Measurements from ENCODE around the gene TEX51.

TEX51 gene

GRCh38 chr2:126913881-126914615 lies 15.4 kb downstream of the TEX51 start:
- no peak for DNase-seq (ENCODE audit: low read depth in 2 of 2)

GRCh38 chr2:126914811-126915500 lies 16.3 kb downstream of the TEX51 start:
- DNase-seq (ENCODE audit: low read depth in 2 of 2), result no peak

DNA sequence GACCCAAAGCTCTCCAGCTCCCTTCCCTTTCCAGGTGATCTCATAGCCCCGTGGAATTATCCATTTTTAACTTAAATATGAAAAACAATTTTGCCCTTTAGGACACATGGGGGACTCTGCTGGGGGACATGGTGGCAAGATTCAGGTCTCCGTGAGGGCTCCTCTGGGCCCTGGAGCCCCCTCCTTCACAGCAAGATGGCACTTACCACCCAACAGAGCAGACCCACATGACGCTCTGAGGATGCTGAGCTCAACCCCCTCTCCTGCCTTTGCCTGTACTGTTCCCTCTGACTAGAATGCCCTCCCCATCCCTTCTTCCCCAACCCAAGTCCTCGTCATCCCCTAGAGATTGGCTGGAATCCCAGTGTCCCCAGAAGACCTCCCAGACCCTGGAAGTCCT lies 17.2 kb downstream of the TEX51 start:
- no peak for DNase-seq (ENCODE audit: low read depth in 2 of 2)

- DNase-seq (ENCODE audit: low read depth in 2 of 2), result no peak
Observed at GRCh38 chr2:126916744-126917143, 18.1 kb downstream of the TEX51 start.

DNA sequence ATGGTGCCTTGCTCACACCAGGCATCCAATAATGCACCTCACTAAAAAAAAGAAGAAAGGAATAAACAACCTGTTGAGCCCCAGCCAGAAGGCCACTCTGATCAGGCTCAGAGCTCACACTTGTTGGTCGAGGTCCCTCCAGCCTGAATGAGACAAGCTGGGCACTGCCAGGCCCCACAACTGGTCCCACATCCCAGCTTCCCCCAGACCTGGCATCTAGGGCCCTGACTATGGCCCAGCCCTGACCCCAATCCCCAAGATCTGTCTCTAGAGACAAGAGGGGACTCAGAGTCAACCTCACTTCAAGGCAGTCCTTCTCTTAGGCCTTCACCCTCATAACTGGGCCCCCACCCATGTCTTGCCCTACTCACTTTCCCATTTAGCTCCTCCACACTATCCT lies 22.4 kb downstream of the TEX51 start:
- no peak for DNase-seq (ENCODE audit: low read depth in 2 of 2)

GRCh38 chr2:126930970-126931590 lies 32.4 kb downstream of the TEX51 start:
- DNase-seq (ENCODE audit: low read depth in 2 of 2), result no peak

DNA sequence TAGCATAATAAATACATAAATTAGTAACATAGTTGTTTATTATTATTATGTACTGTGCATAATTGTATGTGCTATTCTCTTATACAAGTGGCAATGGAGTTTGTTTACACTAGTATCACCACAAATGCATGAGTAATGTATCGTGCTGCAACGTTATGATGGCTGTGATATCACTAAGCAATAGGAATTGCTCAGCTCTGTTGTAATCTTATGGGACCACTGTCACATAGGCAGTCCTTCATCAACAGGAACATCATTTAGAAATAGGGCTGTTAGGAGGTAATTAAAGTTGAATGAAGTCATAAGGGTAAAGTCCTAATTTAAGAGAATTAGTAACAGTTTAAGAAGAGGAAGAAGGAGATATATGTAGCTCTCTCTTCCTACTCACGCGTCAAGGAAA lies 33.8 kb downstream of the TEX51 start:
- DNase-seq (ENCODE audit: low read depth in 2 of 2), result no peak

DNA sequence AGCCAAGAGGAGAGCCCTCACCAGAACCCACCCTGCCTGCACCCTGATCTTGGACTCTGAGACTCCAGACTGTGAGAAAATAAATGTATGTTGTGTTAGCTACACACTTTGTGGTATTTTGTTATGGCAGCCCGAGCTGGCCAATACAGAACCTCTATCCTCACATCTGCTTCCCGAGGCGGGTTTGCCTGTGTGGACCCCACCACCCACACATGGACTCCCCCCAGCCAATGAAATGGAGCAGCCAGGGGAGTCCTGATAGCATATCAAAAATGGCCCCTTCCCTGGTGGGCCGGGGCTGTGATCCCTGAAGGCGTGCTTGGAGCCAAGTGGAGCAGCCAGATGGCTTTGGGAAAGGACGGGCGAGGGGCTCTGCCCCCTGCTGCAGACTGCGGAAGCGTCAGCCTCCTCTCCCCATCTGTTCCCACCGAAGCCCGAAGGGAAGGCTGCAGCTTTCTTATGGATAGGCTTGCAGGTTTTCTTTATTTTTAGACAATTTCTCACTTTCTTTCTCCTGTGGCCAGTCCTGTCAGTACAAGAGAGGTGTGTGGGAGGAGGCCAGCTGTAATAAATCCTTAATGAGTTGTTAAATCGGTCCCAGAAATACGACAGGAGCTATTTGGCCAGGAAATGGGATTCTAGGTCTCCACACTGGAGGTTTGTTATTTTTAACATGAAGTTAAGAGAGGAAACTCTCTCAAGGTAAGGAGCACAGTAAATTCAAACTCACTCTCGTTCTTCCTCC lies 34.4 kb downstream of the TEX51 start:
- DNase-seq (ENCODE audit: low read depth in 2 of 2), result no peak

GRCh38 chr2:126933711-126934091 lies 35.0 kb downstream of the TEX51 start:
- DNase-seq (ENCODE audit: low read depth in 2 of 2), result no peak

- no peak for DNase-seq (ENCODE audit: low read depth in 2 of 2)
Observed at GRCh38 chr2:126934809-126935208, 36.1 kb downstream of the TEX51 start.

GRCh38 chr2:126935774-126936173 lies 37.1 kb downstream of the TEX51 start:
- DNase-seq (ENCODE audit: low read depth in 2 of 2), result no peak

GRCh38 chr2:126936219-126936723 lies 37.6 kb downstream of the TEX51 start:
- no peak for DNase-seq (ENCODE audit: low read depth in 2 of 2)

- no peak for DNase-seq (ENCODE audit: low read depth in 2 of 2)
Observed at GRCh38 chr2:126940331-126940730, 41.6 kb downstream of the TEX51 start.

DNA sequence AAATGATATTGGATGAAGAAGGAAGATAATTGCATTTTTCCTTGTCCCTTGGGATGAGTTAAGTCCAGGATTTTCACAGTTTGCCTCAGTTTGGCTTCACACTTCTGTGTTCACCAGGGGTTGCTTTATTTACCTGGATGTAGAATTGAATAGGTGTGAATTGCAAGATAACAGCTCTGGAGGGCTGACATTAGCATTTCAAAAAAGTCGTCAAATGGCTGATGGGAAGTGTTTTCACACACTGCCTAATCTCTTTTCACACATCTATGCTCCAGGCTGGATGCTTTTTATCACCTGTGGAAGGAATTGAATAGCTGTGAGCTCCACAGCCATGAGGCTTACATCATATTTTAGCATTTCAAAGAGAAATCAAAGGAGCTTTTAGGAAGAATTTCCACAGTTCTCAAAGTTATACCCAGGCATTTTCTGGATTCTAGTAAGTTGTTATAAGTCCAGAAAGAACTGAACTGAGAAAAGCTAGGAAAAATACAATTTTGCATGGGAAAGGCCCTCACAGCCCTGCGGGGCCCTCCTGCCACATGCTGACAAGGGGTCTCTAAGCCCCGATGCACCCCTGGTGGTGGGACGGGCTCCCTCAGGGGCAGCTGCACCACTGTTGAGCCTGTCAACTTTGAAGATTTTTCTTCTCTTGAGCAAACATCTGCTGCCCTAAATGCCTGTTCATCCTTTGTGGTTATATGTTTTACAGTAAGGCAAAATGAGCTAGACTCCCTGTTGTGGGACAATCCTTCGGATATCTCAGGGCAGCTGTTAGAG lies 43.9 kb downstream of the TEX51 start:
- no peak for DNase-seq (ENCODE audit: low read depth in 2 of 2)

- no peak for DNase-seq (ENCODE audit: low read depth in 2 of 2)
Observed at GRCh38 chr2:126943612-126944348, 45.1 kb downstream of the TEX51 start.

- DNase-seq (ENCODE audit: low read depth in 2 of 2), result no peak
Observed at GRCh38 chr2:126945118-126945517, 46.4 kb downstream of the TEX51 start.

- no peak for DNase-seq (ENCODE audit: low read depth in 2 of 2)
Observed at GRCh38 chr2:126946318-126947102, 47.8 kb downstream of the TEX51 start.

DNA sequence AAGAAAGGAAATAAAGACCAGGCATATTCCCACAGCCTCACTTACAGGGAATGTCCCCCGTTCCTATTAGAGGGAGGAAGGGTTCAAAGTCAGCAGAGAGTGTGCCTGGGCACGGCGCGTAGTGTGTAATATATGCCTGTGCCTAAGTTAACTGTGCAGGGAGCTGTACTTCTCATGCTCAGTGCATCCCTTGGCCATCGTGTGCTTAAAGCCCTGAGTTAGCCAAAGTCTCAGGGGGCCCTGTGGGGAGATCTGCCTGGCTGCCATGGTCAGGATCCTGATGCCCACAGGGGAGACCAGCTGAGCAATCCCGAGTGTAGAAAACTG lies 48.4 kb downstream of the TEX51 start:
- DNase-seq (ENCODE audit: low read depth in 2 of 2), result no peak

DNA sequence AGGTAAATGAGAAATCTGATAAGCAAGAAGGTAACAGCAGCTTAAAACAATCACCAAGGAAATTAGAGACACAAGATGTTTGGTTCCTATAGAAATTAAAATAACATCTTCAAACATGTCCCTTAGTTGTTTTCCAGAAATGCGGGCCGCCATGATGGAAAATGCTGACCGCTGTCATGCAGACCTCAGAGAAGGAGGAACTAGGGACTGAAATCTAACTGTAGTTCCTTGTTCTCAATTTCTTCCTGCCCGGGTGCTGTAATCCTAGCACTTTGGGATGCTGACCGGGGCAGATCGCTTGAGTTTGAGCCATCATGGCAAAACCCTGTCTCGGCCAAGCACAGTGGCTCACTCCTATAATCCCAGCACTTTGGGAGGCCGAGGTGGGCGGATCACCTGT lies 51.1 kb downstream of the TEX51 start:
- no peak for DNase-seq (ENCODE audit: low read depth in 2 of 2)

GRCh38 chr2:126950504-126950903 lies 51.8 kb downstream of the TEX51 start:
- DNase-seq (ENCODE audit: low read depth in 2 of 2), result no peak
